Activated CD8-positive, alpha-beta memory T cell treated with anti-CD3 and anti-CD28 coated beads for 36 hours (primary cell): ENCODE data around the gene CDON. TPM values are rescaled to one million over a fixed set of nuclear protein-coding genes. Genes with fewer than 3 reads are reported as not detected.
"Not testable (repeated sequence)": the region's sequence is repeated elsewhere in the genome, so short reads cannot be mapped to it uniquely, and the experiment has no call there.

Source experiments
- CTCF ChIA-PET: fragments of 350-600 bp; sonication (Branson Sonifier 250); formaldehyde crosslinking; loops from one replicate; lab custom pipeline; 2021; ENCODE audit warnings: antibody characterized with exemption; lab: Charles Lee
- POLR2A ChIA-PET: fragments of 350-600 bp; sonication (Branson Sonifier 250); formaldehyde crosslinking; loops from one replicate; lab custom pipeline; 2021; ENCODE audit warnings: antibody characterized with exemption; lab: Charles Lee
- total RNA-seq, 2 experiments: library from RNA; stranded (reverse); gene quantifications; one replicate each; pipeline ENCODE4 v1.2.3, GENCODE V29; 2021

The CDON gene
- total RNA-seq, 2 experiments from 2014 or later, result 2.3 TPM

DNA sequence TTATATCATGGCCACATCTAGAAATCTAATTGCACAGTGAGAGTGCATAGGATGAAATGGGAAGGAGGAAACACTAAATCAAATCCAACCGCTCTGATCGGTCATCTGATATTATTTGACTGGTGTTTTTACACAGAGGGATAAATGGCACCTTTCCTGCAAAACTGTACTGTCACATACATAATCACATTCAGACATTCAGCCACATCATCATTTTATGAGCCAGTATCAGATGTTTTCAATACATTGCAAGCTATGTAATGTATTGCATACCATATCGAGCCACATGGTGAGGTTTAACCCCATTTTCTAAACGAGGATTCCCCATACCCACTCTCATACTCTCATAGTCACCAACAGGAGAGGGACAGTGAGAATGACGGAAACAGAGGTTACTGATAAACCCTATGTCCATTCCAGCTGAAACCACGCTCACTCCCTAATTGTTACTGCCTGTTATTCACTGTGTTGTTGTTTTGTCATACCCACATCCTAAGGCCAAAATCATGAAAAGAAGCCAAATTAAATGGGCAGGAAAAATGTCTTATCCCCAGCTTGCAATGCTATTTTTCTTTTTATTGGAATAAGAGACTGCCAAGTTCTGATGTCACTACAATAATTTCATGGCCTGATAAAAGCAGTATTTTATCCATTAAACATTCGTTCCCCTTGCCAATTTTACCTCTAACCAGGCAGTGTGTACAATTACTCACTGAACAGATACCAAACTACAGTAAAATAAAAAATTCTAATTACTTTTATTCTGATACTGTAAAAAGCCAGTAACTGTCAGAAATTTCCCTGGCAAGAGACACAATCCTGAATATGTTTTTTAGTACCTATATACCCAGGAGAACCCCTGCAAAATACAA is 9.0 kb downstream of the CDON start:
- CTCF ChIA-PET, result no interaction called here
- POLR2A ChIA-PET, result no interaction called here

DNA sequence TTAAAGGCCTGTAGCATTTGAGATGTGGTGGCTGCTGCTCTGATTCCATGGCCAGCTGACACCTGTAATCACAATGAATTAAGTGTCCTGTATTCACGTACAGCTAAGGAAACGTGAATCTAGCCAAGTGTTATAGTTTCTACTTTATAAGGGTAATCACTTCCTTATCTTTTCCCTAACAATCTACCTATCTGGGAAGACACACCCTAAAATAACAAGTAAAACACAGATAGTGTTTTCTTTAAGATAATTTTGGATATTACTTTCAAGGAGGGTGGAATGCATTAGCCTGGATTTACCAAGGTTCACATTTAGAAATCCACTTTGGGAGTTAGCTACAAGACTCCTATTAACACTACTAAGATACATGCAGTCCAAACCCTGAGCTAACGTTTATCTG is 11.5 kb downstream of the CDON start:
- ChIA-PET CTCF (no interaction called here), POLR2A (no interaction called here)

DNA sequence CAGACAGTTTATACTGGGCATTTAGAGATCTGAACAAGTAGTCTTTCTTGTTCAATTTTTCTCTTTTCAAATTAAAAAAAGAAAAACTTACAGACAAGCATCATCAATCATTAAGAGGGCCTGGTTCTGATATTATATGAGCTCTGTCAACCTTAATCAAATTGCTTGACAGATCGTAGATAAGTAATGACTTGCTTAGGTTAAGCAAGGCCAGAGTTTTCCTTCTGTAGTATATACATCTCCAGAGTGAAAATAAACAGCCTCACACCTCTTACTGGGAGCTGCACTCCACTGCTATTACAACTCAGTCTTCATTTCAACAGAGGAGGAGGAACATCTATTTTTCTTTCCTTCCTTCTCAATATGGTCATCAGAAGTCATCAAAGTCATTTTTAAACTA is 13.5 kb downstream of the CDON start:
- CTCF ChIA-PET, result no interaction called here
- POLR2A ChIA-PET, result no interaction called here

DNA sequence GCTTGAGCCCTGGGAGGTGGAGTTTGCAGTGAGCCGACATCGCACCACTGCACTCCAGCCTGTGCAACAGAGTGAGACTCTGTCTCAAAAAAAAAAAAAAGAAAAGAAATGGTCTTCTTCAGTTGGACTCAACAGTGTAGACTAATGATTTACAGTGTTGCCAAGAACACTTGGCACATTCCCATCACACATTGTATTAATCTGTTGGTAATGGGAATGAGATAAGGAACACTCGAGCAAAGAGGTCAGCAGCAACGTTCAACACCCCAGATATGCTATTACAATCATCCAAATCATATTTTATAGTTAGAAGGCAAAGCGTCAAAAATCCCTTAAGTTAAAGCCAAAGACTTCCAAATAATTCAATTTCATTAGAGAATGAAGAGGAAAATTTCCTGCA is 14.5 kb downstream of the CDON start:
- POLR2A ChIA-PET, result no interaction called here
- CTCF ChIA-PET, result no interaction called here

DNA sequence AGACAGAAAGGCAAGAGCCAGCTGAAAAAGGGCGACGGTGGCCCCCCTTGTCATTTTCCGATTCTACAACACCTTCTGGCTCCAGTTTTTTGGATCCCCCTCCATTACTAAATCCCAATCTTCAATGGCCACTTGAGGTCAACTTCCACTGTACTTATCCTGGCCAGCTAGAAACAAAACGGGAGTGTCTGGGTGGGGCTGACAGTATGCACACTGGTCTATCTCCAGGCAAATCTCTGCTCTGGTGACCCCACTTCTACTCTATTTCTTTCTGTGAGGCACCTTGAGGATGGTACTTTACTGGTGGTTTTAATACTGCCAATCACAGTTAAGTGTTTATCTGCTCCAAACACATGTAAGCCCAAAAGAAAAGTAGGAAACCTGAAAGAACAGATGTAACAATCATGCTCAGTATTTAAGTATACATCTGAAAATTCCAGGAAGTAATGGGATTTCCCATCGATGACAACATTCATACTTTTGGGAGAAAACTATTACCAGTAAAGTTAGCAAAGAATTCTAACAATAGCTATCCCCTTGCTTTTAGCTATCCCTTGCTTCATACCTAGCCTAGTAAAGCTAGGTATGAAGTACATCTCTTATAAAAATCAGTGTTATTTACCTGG is 16.0 kb downstream of the CDON start:
- POLR2A ChIA-PET, result no interaction called here
- CTCF ChIA-PET, result no interaction called here

DNA sequence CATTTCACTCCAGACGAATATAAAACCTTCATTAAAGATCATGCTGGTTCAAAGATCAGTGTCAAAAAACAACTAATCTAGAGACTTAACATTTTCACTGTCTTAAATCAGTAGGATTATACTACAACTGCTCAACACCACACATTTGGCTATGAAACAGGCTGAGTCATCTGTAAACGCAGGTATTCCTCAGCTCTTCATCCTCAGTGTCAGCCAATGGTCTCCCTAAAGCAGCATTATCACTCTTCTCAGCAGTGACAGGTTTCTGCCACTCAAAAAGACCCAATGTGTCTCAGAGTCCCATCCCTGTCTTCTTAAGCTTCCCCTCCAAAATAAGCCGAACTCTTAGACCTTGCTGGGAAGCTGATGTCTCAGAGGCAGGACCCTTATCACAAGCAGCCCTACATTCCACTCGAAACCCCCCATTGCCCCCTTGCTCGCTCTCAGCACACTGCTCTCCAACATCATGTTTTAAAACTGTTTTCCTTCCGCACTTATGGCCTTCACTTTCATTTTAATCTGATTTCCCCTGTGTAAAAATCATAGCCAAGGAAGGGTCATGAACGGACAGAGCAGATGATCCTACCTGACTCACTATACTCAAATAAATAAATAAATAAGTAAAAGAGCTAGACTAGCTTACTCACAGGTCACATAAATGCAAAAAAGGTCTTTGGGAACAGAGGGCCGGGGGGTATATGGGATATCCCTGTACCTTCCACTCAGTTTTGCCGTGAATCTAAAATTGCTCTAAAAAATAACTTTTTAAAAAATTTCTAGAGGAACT is 23.0 kb downstream of the CDON start:
- ChIA-PET POLR2A (no interaction called here), CTCF (no interaction called here)

DNA sequence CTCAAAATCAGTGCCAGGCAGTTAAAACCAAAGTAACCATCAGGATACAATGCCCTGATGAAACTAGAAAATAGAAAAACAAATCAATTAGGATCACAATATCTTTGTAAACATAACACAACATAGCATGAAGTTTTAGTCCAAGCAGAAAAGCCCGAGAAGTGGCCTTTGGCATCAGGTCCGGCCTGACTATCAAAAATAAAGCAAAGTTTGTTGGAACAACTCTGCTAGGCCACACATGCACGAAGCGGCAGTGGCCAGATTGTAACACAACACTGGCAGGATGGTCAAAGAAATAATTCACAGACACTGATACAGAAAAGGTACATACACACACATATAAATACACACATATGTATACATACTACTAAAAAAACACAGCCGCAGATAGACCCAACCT is 26.9 kb downstream of the CDON start:
- CTCF ChIA-PET, result no interaction called here
- POLR2A ChIA-PET, result no interaction called here

DNA sequence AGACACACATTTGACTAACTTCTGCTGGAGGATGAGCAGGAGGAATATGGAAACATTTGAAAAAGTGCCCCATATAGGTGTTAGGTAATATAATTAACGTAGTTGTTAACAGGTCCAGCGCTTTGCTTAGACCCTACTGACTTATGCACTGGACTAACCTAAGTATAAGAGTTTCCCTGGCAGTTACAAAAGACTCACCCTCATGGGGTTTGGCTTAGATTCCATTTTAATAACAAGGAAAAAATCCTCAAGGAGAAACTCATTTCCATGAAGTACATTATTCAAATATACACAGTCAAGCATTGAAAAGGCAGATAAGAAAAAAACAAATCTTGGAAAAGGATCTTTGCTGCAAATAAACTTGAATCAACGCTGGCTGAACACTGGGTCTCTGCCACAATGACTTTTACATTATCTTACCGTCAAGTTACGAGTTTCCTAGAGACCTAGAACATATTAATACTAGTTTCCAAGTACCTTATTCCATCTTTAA is 27.7 kb downstream of the CDON start:
- POLR2A ChIA-PET, result no interaction called here
- CTCF ChIA-PET, result no interaction called here

DNA sequence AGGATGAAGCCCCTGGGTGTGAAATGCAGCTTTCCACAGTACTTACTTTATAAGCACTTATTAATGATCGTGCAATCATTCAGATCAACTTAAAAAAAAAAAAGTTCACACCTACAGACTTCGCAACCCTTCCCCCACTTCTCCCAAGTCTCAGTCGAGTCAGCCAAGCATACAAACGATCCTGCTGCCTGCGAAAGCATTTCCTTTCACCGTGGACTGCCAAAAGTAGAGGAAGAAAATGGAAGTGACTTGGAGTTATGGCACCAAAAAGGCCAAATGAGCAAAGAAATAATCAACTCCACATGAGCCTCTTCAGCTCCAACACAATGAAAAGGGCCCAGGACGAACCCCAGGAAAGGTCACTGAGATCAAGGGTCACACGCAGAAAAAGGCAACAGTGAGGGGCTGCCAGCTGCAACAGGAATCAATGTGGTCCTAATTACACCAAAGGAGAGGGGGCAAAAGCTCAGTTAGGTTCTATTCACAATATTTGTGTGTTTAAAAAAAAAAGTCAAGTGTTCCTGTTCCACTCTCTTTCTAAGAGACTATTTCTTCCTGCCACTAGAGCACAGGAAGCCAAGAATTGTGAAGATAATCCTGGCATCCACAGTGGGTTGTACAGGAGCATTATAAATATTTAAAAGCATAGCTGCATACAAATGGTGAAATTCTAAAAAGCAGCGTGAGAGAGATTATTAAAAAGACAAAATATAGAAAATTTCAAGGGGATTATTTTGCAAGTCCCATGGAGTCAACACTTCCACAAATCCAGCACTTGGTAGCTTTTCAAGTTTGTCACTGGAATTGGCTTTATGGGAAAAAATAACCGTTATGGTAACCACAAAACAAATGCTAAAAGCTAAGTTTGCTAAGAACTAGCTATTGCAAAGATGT is 28.4 kb downstream of the CDON start:
- CTCF ChIA-PET, result no interaction called here
- POLR2A ChIA-PET, result no interaction called here

DNA sequence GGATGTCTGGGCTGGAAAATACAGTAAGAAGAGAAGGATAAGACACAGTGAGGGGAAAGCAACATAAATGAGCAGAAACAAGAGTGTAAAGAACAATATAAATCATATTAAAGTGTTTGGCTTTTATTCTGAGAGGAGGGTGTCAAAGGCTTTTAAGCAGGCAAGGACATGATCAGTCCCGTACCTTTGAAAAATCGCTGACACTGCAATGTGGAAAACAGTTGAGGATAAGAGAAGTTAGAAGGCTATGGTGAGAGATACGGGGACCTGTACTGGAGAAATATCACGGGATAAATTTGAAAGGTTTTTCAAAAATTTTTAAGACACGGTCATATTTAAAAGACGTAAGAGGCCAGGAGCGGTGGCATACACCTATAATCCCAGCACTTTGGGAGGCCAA is 30.3 kb downstream of the CDON start:
- POLR2A ChIA-PET, result no interaction called here
- CTCF ChIA-PET, result no interaction called here

DNA sequence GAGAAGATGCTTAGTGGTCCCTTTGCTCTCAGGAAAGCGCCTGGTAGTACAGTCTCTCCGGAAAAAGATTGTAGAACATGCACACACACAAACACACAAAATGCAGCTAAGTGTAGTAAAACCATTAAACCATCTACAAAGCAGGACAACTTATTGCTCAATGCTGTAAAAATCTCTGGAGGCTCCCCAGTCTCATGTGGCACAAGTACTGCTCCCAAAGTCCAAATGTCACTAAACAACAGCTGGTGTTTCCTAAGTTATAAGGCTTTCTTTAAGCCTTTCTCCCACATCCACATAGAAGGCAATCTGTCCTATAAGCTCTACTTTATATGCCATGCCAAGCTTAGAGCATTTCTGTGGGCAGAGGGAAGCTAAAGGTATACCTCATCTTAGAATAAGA is 32.9 kb downstream of the CDON start:
- ChIA-PET CTCF (no interaction called here), POLR2A (no interaction called here)

DNA sequence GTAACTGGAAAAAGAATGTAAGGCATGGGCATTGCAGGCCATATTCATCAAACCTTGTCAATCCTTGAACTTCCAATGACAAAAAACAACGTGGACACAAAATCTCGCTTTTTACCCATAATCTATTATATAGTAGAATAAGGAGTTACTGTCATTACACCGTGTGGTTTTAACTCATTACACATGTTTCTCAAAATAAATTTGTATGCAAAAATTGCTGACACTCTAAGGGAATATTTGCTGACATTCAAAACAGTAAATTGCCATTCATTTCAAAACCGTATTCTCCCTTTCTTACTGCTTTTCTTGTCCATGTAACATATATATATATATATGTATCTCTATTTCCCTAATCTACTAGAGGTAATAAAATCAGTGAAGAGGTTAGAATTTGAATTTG is 33.4 kb downstream of the CDON start:
- ChIA-PET CTCF (no interaction called here), POLR2A (no interaction called here)

DNA sequence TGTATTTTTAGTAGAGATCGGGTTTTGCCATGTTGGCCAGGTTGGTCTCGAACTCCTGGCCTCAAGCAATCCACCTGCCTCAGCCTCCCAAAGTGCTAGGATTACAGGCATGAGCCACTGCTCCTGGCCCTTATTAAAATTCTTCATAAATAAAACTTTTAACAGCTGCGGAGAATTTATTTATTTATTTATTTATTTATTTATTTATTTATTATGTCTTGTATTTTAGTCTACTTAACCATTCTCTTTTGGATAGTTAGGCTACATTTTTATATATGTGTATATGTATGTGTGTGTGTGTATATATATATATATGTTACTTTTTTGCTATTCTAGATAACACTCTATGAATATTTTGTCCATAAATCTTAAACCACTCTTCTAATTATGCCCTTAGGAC is 34.1 kb downstream of the CDON start:
- POLR2A ChIA-PET, CTCF ChIA-PET: not testable (repeated sequence)

DNA sequence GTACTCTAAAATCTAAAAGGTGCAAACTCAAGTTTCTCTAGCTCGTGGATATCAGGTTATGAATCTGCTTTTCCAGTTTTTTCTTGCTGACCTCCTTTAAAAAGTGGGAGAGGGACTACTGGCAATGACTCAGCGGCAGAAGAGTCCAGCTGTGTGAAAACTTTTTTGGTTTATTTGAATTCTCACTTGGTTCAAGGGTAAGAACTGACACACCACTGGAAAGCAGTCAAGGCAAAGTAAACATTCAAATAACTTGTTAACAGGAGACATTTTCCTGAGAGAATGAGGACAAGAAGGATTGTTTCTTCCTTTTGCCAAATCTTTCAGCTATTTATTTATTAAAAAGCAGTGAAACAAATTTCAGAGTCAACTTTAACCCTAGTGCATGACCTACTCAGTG is 36.1 kb downstream of the CDON start:
- CTCF ChIA-PET, result no interaction called here
- POLR2A ChIA-PET, result no interaction called here

DNA sequence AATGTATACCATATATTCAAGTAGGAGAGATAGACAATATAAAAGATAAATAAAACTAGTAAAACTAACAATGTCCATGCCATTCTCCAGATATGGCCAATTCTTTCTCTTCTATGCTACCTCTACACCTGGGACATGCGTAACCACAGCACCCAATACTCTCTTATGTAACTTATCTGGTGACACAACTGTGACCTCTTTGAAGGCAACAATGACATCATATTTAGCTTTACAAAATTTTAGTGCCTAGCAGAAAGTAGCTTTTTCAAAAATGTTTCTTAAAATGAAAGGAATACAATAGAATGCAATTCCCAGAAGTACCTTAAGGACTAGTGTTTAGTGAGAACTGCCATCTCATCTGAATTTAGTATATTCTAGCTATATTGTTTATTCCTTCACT is 36.8 kb downstream of the CDON start:
- ChIA-PET CTCF (no interaction called here), POLR2A (no interaction called here)

DNA sequence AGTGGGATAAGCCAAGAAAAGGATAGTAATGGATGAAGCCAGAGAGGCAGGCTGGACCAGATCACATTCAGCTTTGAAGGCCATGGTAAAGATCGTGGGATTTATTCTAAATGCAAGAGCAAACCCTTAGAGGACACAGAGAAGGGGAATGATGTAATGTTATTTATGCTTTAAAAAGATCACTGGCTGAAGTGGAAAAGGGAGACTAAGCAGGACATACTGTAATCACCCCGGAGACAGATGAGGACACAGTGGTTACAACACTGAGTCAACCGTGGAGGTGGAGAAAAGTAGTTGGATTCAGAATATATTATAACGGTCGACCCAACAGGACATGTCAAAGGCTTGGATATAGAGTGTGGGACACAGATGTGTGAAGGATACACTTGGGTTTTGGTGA is 38.5 kb downstream of the CDON start:
- CTCF ChIA-PET, result no interaction called here
- POLR2A ChIA-PET, result no interaction called here

DNA sequence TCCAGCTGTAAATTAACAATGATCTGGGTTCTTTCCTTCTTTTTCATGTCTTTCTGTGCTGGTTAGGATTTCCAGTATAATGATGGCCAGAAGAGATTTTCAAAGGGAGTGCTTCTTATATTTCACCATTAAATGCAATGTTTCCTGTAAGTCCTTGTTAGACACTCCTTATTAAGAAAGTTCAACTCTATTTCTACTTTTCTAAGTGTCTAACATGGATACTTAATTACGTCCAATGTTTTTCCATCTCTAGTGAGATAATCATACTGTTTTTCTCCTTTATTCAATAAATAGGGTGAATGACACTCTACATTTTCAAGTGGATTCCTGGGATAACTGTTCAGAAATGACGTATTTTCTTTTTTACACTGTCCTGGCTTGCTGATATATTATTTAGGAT is 49.8 kb downstream of the CDON start:
- POLR2A ChIA-PET, result no interaction called here
- CTCF ChIA-PET, result no interaction called here

DNA sequence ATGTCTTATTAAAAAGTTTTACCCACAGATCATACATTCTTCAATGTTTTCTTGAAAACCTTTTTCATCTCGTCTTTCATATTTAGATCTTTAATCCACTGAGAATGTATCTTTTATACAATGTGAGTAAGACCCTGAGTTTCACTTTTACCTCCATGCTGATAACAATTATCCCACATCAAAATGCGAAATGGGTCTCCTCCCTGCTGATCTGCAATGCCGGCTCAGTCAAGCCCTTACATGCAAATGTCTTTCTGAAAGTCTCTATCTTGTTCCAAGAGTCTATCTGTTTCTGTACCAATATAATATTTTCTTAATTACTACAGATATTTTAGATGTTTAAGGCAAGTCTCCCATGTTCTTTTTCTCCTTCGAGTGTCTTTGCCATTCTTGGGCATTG is 50.9 kb downstream of the CDON start:
- ChIA-PET CTCF (no interaction called here), POLR2A (no interaction called here)

DNA sequence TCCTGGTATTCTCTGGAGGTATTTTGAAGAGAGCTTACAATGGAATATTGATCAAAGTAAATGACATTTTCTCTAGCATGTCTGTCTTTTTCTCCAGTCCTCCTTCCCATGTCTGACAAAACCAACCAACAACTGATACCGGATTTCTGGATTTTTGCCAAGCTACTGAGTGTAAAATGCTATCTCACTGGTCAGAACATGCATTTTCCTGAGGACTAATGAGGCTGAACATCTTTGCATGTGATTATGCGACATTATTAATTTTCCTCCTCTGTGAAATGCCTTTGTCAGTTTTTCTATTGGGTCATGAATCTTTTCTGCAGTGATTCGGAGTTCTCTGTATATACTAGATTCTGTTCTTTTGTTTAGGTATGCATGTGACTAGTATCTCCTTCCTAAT is 51.4 kb downstream of the CDON start:
- POLR2A ChIA-PET, result no interaction called here
- CTCF ChIA-PET, result no interaction called here

DNA sequence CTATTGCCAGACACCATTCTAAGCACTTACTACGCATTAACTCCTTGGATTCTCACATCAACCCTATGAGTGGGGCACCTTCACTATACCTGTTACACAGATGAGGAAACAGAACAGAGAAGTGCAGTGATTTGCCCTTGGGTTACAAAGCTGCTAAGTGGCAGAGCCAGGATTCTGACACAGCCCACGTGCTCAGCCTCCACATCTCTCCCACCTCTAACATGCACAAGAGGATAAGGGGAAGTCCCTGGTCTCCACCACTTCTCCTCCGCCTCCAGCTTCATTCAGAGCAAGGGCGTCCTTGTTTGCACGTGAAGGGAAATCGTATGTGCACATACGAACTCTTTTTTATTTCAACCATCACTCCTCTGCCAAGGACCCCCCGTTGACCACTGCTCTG is 53.7 kb downstream of the CDON start:
- ChIA-PET POLR2A (no interaction called here), CTCF (no interaction called here)
